Ecto neural progenitor cell (in vitro differentiated cells): ENCODE measurements around the gene PKD1L1.

Experiments
- DNase-seq: peaks from one replicate; pipeline ENCODE4 v3.0.0-alpha.2; 2018; ENCODE audit warnings: low spot score

The PKD1L1 gene

GRCh38 chr7:47875998-47876744 lies 72.1 kb downstream of the PKD1L1 start:
- no peak for DNase-seq

GRCh38 chr7:47875406-47875805 lies 72.9 kb downstream of the PKD1L1 start:
- DNase-seq = no peak

GRCh38 chr7:47873762-47874161 lies 74.5 kb downstream of the PKD1L1 start:
- DNase-seq = no peak

- DNase-seq = no peak
These were observed 81.0 kb downstream of the PKD1L1 start for GRCh38 chr7:47867286-47867685.

- no peak for DNase-seq
These were observed 82.1 kb downstream of the PKD1L1 start for GRCh38 chr7:47866120-47866519.

GRCh38 chr7:47852330-47853245 lies 95.7 kb downstream of the PKD1L1 start:
- no peak for DNase-seq

- no peak for DNase-seq
These were observed 101.1 kb downstream of the PKD1L1 start for GRCh38 chr7:47847207-47847606.

GRCh38 chr7:47846138-47846836 lies 102.0 kb downstream of the PKD1L1 start:
- DNase-seq = no peak

- no peak for DNase-seq
These were observed 104.0 kb downstream of the PKD1L1 start for GRCh38 chr7:47844311-47844710.

GRCh38 chr7:47843291-47843690 lies 105.0 kb downstream of the PKD1L1 start:
- no peak for DNase-seq

GRCh38 chr7:47839381-47839780 lies 108.9 kb downstream of the PKD1L1 start:
- no peak for DNase-seq

- no peak for DNase-seq
These were observed 110.4 kb downstream of the PKD1L1 start for GRCh38 chr7:47837826-47838225.

- DNase-seq = no peak
These were observed 111.6 kb downstream of the PKD1L1 start for GRCh38 chr7:47836503-47837202.

GRCh38 chr7:47836080-47836479 lies 112.2 kb downstream of the PKD1L1 start:
- no peak for DNase-seq

- DNase-seq = no peak
These were observed 115.1 kb downstream of the PKD1L1 start for GRCh38 chr7:47833211-47833610.

GRCh38 chr7:47832105-47832715 lies 116.1 kb downstream of the PKD1L1 start:
- no peak for DNase-seq

GRCh38 chr7:47830015-47830414 lies 118.3 kb downstream of the PKD1L1 start:
- DNase-seq = peak; percentile 41

GRCh38 chr7:47827871-47828270 lies 120.4 kb downstream of the PKD1L1 start:
- peak; percentile 18 for DNase-seq

GRCh38 chr7:47827351-47827756 lies 120.9 kb downstream of the PKD1L1 start:
- peak; percentile 37 for DNase-seq

GRCh38 chr7:47826754-47827153 lies 121.5 kb downstream of the PKD1L1 start:
- DNase-seq = no peak

- DNase-seq = no peak
These were observed 128.7 kb downstream of the PKD1L1 start for GRCh38 chr7:47819607-47819920.
